Endodermal cell (in vitro differentiated cells): ENCODE measurements around the gene ALDOA. TPM values are rescaled to one million over a fixed set of nuclear protein-coding genes. Genes with fewer than 3 reads are reported as not detected.

Source experiments
- DNase-seq: peaks from one replicate; pipeline ENCODE4 v3.0.0-alpha.2; 2017
- H3K27ac ChIP-seq: 2 replicates; pipeline ENCODE4 v1.5.1; 2013; ENCODE audit warnings: mild to moderate bottlenecking, low read depth, low read length, moderate library complexity
- H3K27me3 ChIP-seq: 2 replicates; pipeline ENCODE4 v1.6.1; 2013; ENCODE audit warnings: mild to moderate bottlenecking, low read length, moderate library complexity; ENCODE audit not compliant: insufficient read depth, control insufficient read depth, poor library complexity, severe bottlenecking
- H3K36me3 ChIP-seq: 2 replicates; pipeline ENCODE4 v1.7.0; 2013; ENCODE audit warnings: mild to moderate bottlenecking, low read length, moderate library complexity; ENCODE audit not compliant: control insufficient read depth, insufficient read depth
- H3K4me1 ChIP-seq: one replicate; pipeline ENCODE4 v1.7.0; 2013; ENCODE audit warnings: low read length; ENCODE audit not compliant: control insufficient read depth, insufficient read depth
- H3K4me3 ChIP-seq: 2 replicates; pipeline ENCODE4 v1.5.1; 2013; ENCODE audit warnings: mild to moderate bottlenecking, low read length, moderate library complexity
- H3K9ac ChIP-seq: 2 replicates; pipeline ENCODE4 v1.6.1; 2013; ENCODE audit warnings: mild to moderate bottlenecking, low read length, moderate library complexity; ENCODE audit not compliant: poor library complexity, severe bottlenecking; ENCODE audit errors: extremely low read depth
- H3K9me3 ChIP-seq: 2 replicates; pipeline ENCODE4 v1.6.1; 2013; ENCODE audit warnings: mild to moderate bottlenecking, low read length, moderate library complexity; ENCODE audit not compliant: control insufficient read depth
- H3K27ac Mint-ChIP-seq: 2 replicates; pipeline ENCODE4 v1.8.0; 2020; ENCODE audit warnings: mixed read lengths
- H3K27me3 Mint-ChIP-seq: 2 replicates; pipeline ENCODE4 v1.8.0; 2021; ENCODE audit warnings: mild to moderate bottlenecking, mixed read lengths; ENCODE audit not compliant: insufficient read depth
- H3K36me3 Mint-ChIP-seq: 2 replicates; pipeline ENCODE4 v1.8.0; 2020; ENCODE audit warnings: low read depth, mixed read lengths
- H3K4me1 Mint-ChIP-seq: 2 replicates; pipeline ENCODE4 v1.8.0; 2020; ENCODE audit warnings: mixed read lengths
- H3K4me3 Mint-ChIP-seq: 2 replicates; pipeline ENCODE4 v1.8.0; 2020; ENCODE audit warnings: mild to moderate bottlenecking, moderate library complexity, mixed read lengths
- H3K9me3 Mint-ChIP-seq: 2 replicates; pipeline ENCODE4 v1.8.0; 2020; ENCODE audit warnings: mild to moderate bottlenecking, mixed read lengths
- CTCF ChIP-seq: fragments of 200-600 bp; sonication (generic); conservative IDR thresholded peaks from 2 replicates; pipeline ENCODE4 v1.5.0; 2021; ENCODE audit warnings: antibody characterized with exemption, mild to moderate bottlenecking
- WGBS, 2 experiments: methylation state at CpG; one replicate each; pipeline versions ENCODE4 v1.1.5 to v1.1.7; 2013; ENCODE audit warnings: missing lambda C conversion rate in 2 of 2, mixed read lengths in 1 of 2; ENCODE audit not compliant: insufficient coverage in 1 of 2, insufficient read length in 1 of 2; 5-methylcytosine and 5-hydroxymethylcytosine counted together
- total RNA-seq, 2 donors: library from RNA; stranded (reverse); fragmentation: NEBNext Ultra II Directional in 1 of 2; extraction: Animal tissue kit (Norgen Biotek cat#: 25700) in 1 of 2; gene quantifications; 2 replicates in 1 of 2; 3 replicates in 1 of 2; pipeline ENCODE4 v1.2.1, GENCODE V29; 2021

Gene ALDOA
- total RNA-seq, 2 donors from 2014 or later = 645 to 652 TPM

DNA sequence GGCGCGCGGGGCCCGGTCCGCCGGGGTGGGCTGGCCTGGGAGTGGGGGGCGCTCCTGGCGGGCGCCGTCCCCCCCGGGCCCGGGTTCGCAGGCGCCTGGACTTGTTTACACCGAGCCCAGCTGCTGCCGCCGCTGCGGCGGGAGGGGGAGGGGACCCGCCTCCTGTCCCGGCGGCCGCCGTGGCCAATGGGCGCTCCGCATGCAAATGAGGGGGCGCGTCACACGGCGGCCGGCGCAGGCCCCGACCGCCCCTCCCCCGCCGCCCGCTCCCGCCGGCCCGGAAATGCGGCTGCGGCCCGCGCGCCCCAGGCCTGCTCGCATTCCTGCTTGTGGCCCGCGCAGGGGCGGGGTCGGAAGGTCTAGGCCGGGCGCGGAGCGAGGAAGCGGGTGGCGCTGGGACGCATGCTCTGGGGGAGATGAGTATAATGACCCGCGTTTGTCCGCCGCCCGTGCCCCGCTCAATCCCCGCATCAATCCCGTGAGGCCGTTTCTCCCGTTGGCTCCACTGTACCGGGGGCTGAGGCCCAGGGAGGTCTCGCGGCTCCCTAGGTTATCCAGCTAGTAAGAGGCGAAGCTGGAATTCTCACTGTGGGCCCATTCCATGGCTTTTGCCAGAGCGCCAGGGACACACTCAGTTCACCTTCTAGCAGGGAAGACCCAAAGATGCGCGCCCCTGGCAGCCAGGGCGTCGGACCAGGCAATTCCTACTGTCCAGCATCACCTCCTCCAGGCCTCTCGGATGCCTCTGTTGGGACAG, 30.7 kb downstream of the ALDOA start, which contains the start of gene YPEL3:
Gene YPEL3, minus strand, starts transcription at position 109 of the 757 bp plus-strand sequence. CDS start 731 bp downstream, outside the sequence.
- Histone ChIP-seq H3K36me3 (no peaks in the 10 kb centered on the region), H3K9ac (peak within 1 kb of the TSS; percentile 20), H3K27me3 (no peaks in the 10 kb centered on the region), H3K9me3 (peaks cover 25% of the 10 kb centered on the region), H3K4me1 (no peaks in the 10 kb centered on the region), H3K4me3 (peak within 1 kb of the TSS; percentile 77), H3K27ac (peak within 1 kb of the TSS; percentile 56)
- DNase-seq = peak; percentile 97
- WGBS, 2 experiments = 16 to 39% methylated on average over 32 to 77 of the region's 77 CpGs
- TF ChIP-seq CTCF = no peak
- Mint-ChIP-seq H3K27ac (peak within 1 kb of the TSS; percentile 94), H3K27me3 (peaks cover 3% of the 10 kb centered on the region), H3K36me3 (peaks cover 26% of the 10 kb centered on the region), H3K4me1 (peaks cover 19% of the 10 kb centered on the region), H3K4me3 (peak within 1 kb of the TSS; percentile 68), H3K9me3 (peaks cover 29% of the 10 kb centered on the region)

- no peaks in the 10 kb centered on the region for H3K4me1 ChIP-seq
- H3K4me3 ChIP-seq = peak overlapping the region; percentile 77
- TF ChIP-seq CTCF = no peak
- H3K36me3 ChIP-seq = no peaks in the 10 kb centered on the region
- peaks cover 3% of the 10 kb centered on the region for H3K27me3 Mint-ChIP-seq
- no peak overlapping the region for H3K9ac ChIP-seq
- peaks cover 29% of the 10 kb centered on the region for H3K9me3 Mint-ChIP-seq
- H3K27ac Mint-ChIP-seq = peak overlapping the region; percentile 94
- peaks cover 18% of the 10 kb centered on the region for H3K4me1 Mint-ChIP-seq
- WGBS, 2 experiments = 95% methylated on average over 14 to 18 of the region's 18 CpGs
- H3K27ac ChIP-seq = no peak overlapping the region
- H3K9me3 ChIP-seq = peaks cover 25% of the 10 kb centered on the region
- H3K4me3 Mint-ChIP-seq = peak overlapping the region; percentile 68
- no peaks in the 10 kb centered on the region for H3K27me3 ChIP-seq
- DNase-seq = peak; percentile 95
- peaks cover 26% of the 10 kb centered on the region for H3K36me3 Mint-ChIP-seq
Measured at GRCh38 chr16:30096862-30097563, 31.5 kb downstream of the ALDOA start.

GRCh38 chr16:30104090-30104489, 38.5 kb downstream of the ALDOA start:
- Mint-ChIP-seq H3K4me1 (no peaks in the 10 kb centered on the region), H3K27ac (no peak overlapping the region), H3K27me3 (peaks cover 3% of the 10 kb centered on the region), H3K9me3 (peaks cover 2% of the 10 kb centered on the region), H3K36me3 (peaks cover 23% of the 10 kb centered on the region), H3K4me3 (no peak overlapping the region)
- Histone ChIP-seq H3K36me3 (no peaks in the 10 kb centered on the region), H3K27me3 (no peaks in the 10 kb centered on the region), H3K27ac (no peak overlapping the region), H3K4me1 (no peaks in the 10 kb centered on the region), H3K9me3 (no peaks in the 10 kb centered on the region), H3K9ac (no peak overlapping the region), H3K4me3 (no peak overlapping the region)
- WGBS, 2 experiments = 87 to 91% methylated on average over 3 to 4 of the region's 4 CpGs
- no peak for TF ChIP-seq CTCF
- no peak for DNase-seq
